Calu3 (cell line): ENCODE measurements around the gene JMJD6. TPM values are rescaled to one million over a fixed set of nuclear protein-coding genes. Genes with fewer than 3 reads are reported as not detected.
"Not testable (repeated sequence)": the region's sequence is repeated elsewhere in the genome, so short reads cannot be mapped to it uniquely, and the experiment has no call there.

Experiments
- BruUV-seq: library from RNA; stranded (reverse); fragments of 400-500 nt; replicated peaks from 2 replicates; lab custom pipeline; 2021; lab: Mats Ljungman, UMichigan
- CTCF ChIA-PET: fragments of 300-600 bp; sonication (Branson Sonifier 250); formaldehyde crosslinking; loops from one replicate; lab custom pipeline; 2022; ENCODE audit warnings: antibody characterized with exemption; lab: Charles Lee
- DNase-seq: peaks from one replicate; pipeline ENCODE4 v3.0.0; 2022
- H3K27ac Mint-ChIP-seq: one replicate; pipeline ENCODE4 v1.8.0; 2022; ENCODE audit warnings: mixed read lengths; ENCODE audit not compliant: unreplicated experiment
- H3K27me3 Mint-ChIP-seq: one replicate; pipeline ENCODE4 v1.8.0; 2022; ENCODE audit warnings: mixed read lengths; ENCODE audit not compliant: unreplicated experiment
- H3K36me3 Mint-ChIP-seq: one replicate; pipeline ENCODE4 v1.8.0; 2022; ENCODE audit warnings: mild to moderate bottlenecking, moderate library complexity, mixed read lengths; ENCODE audit not compliant: insufficient read depth, unreplicated experiment
- H3K4me1 Mint-ChIP-seq: one replicate; pipeline ENCODE4 v1.8.0; 2022; ENCODE audit warnings: mild to moderate bottlenecking, low read depth, mixed read lengths; ENCODE audit not compliant: unreplicated experiment
- H3K4me3 Mint-ChIP-seq: one replicate; pipeline ENCODE4 v1.8.0; 2022; ENCODE audit warnings: mild to moderate bottlenecking, low read depth, moderate library complexity, mixed read lengths; ENCODE audit not compliant: unreplicated experiment
- H3K9me3 Mint-ChIP-seq: one replicate; pipeline ENCODE4 v1.8.0; 2022; ENCODE audit warnings: low read depth, mixed read lengths; ENCODE audit not compliant: unreplicated experiment
- CTCF ChIP-seq: fragments of 200-600 bp; IDR thresholded peaks from one replicate; pipeline ENCODE4 v1.8.0; 2022; ENCODE audit warnings: antibody characterized with exemption; ENCODE audit not compliant: unreplicated experiment
- intact Hi-C: fragments of 100-400 bp; cut with micrococcal nuclease; formaldehyde crosslinking; loops from one replicate; pipeline ENCODE4 v1.10.0; 2022; ENCODE audit not compliant: unreplicated experiment
- total RNA-seq: library from RNA; stranded (reverse); gene quantifications from 2 replicates; pipeline ENCODE4 v1.2.3, GENCODE V29; 2022

The JMJD6 gene
- total RNA-seq, 1 experiment from 2014 or later, result 62.1 TPM

GRCh38 chr17:76701471-76701967 lies 24.9 kb downstream of the JMJD6 start:
- Mint-ChIP-seq H3K27ac (no peak overlapping the region), H3K4me3 (no peak overlapping the region), H3K4me1 (no peaks in the 10 kb centered on the region), H3K27me3 (peaks cover 12% of the 10 kb centered on the region), H3K9me3 (no peaks in the 10 kb centered on the region), H3K36me3 (no peaks in the 10 kb centered on the region)
- no peak for TF ChIP-seq CTCF
- intact Hi-C loops, result no loop called here
- no TSS peak for BruUV-seq
- no peak for DNase-seq
- CTCF ChIA-PET, result interaction anchor here (0.6 kb wide), 1 partner anchor 238 kb away, joined by 7 read pairs; no protein-coding TSS in a partner anchor

GRCh38 chr17:76700617-76701470 lies 25.6 kb downstream of the JMJD6 start:
- Mint-ChIP-seq H3K27me3 (peaks cover 16% of the 10 kb centered on the region), H3K4me1 (peaks cover under 1% of the 10 kb centered on the region), H3K9me3 (no peaks in the 10 kb centered on the region), H3K27ac (no peak overlapping the region), H3K36me3 (no peaks in the 10 kb centered on the region), H3K4me3 (no peak overlapping the region)
- no peak for DNase-seq
- no peak for TF ChIP-seq CTCF
- intact Hi-C loops, result no loop called here
- CTCF ChIA-PET, result interaction anchor here (0.6 kb wide), 1 partner anchor 238 kb away, joined by 7 read pairs; no protein-coding TSS in a partner anchor
- BruUV-seq, result no TSS peak

GRCh38 chr17:76700270-76700616 lies 26.2 kb downstream of the JMJD6 start:
- Mint-ChIP-seq H3K27me3 (peaks cover 20% of the 10 kb centered on the region), H3K36me3 (peaks cover 3% of the 10 kb centered on the region), H3K27ac (no peak overlapping the region), H3K4me3 (no peak overlapping the region), H3K9me3 (no peaks in the 10 kb centered on the region), H3K4me1 (peaks cover 7% of the 10 kb centered on the region)
- BruUV-seq, result no TSS peak
- TF ChIP-seq CTCF, result no peak
- DNase-seq, result no peak
- CTCF ChIA-PET, result no interaction called here
- intact Hi-C loops, result no loop called here

GRCh38 chr17:76698466-76698977 lies 27.9 kb downstream of the JMJD6 start:
- H3K4me3 Mint-ChIP-seq, BruUV-seq, CTCF ChIA-PET, H3K36me3 Mint-ChIP-seq, H3K27ac Mint-ChIP-seq, H3K9me3 Mint-ChIP-seq, intact Hi-C loops, DNase-seq, H3K4me1 Mint-ChIP-seq: not testable (repeated sequence)
- H3K27me3 Mint-ChIP-seq, result peaks cover 20% of the 10 kb centered on the region
